Hepatocyte (in vitro differentiated cells): ENCODE measurements around the gene GRK5.

ENCODE experiments used
- CTCF ChIP-seq: fragments of 200-600 bp; sonication (generic); IDR thresholded peaks from 2 replicates; pipeline ENCODE4 v1.5.1; 2016; ENCODE audit warnings: antibody characterized with exemption, mild to moderate bottlenecking; ENCODE audit not compliant: poor library complexity
- EZH2 ChIP-seq: fragments of 200-600 bp; sonication (generic); IDR thresholded peaks from 2 replicates; pipeline ENCODE4 v1.6.1; 2016; ENCODE audit warnings: antibody characterized with exemption, mild to moderate bottlenecking, borderline replicate concordance
- EZH2phosphoT487 ChIP-seq: fragments of 200-600 bp; sonication (generic); IDR thresholded peaks from one replicate; pipeline ENCODE4 v1.6.1; 2018; ENCODE audit warnings: antibody characterized with exemption, mild to moderate bottlenecking, low read depth, moderate library complexity; ENCODE audit not compliant: unreplicated experiment, severe bottlenecking

DNA sequence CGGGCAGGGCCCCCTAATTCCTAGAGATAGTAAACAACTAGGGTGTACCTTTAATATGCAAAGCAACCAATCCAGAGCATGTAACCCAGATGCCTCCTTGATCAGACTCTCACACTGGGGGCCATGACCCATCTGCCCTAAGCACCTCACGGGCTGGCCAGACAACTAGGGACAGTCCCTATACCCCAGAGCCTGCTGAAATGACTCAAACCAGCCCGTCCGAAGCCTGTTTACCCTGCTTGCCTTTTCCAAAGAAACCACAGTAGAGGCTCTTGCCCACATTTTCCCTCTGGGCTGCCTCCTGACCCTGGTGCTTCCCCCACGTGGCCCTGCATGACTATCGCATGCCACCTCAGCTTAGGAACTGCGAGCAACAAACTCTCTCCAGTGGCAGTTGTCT is 288.9 kb downstream of the GRK5 start:
- TF ChIP-seq EZH2phosphoT487 (no peak), CTCF (no peak), EZH2 (no peak)
